Pancreas (tissue), 10 donors: ENCODE results near the gene CYP1B1. TPM values are rescaled to one million over a fixed set of nuclear protein-coding genes. Genes with fewer than 3 reads are reported as not detected.

Source experiments
- ATAC-seq, 4 donors: fragments of 200-7000 bp; cut with Tn5 transposase; one replicate each; pipeline versions ENCODE4 v1.8.0 to v1.9.1; 2020; ENCODE audit warnings: mild to moderate bottlenecking in 4 of 4, moderate library complexity in 4 of 4
- DNase-seq, 6 donors: peaks; one replicate each; pipeline ENCODE4 v3.0.0-alpha.2; 2020
- FAIRE-seq: peaks from 2 replicates; lab custom pipeline; 2012; peaks lifted over from hg19 to GRCh38; lab: Jason Lieb, UNC
- H3K27ac ChIP-seq, 4 donors: fragments of 200-600 bp; sonication (generic); 1 replicate in 3 of 4; 2 replicates in 1 of 4; pipeline versions ENCODE4 v1.5.0 to v1.8.0; 2020
- H3K27me3 ChIP-seq, 4 donors: fragments of 200-600 bp; one replicate each; pipeline ENCODE4 v1.8.0; 2021
- H3K36me3 ChIP-seq, 3 donors: fragments of 200-600 bp; sonication (generic) in 1 of 3; one replicate each; pipeline versions ENCODE4 v1.5.0 to v1.8.0; 2020 to 2021
- H3K4me1 ChIP-seq, 3 donors: fragments of 200-600 bp; one replicate each; pipeline ENCODE4 v1.8.0; 2021
- H3K4me3 ChIP-seq, 4 donors: fragments of 200-600 bp; sonication (generic) in 2 of 4; one replicate each; pipeline versions ENCODE4 v1.5.0 to v1.8.0; 2020 to 2021
- H3K9me3 ChIP-seq, 4 donors: fragments of 200-600 bp; one replicate each; pipeline ENCODE4 v1.8.0; 2021
- WGBS, 2 donors: extraction: QIAGEN DNeasy Blood & Tissue Kit; methylation state at CpG; one replicate each; pipeline ENCODE4 v1.1.7; 2013; 5-methylcytosine and 5-hydroxymethylcytosine counted together
- intact Hi-C, 3 donors: fragments of 100-400 bp; cut with DNase I; formaldehyde crosslinking; loops; one replicate each; pipeline versions ENCODE4 v1.11.1 to v1.14.2; 2022
- polyA plus RNA-seq, 2 donors: library from polyadenylated mRNA; stranded (reverse); fragments of 200-250 nt; gene quantifications; one replicate each; pipeline ENCODE4 v1.2.3, GENCODE V29; 2013
- total RNA-seq, 6 donors: library from RNA; stranded (reverse); fragmentation: NEBNext Ultra II Directional in 4 of 6; extraction: Animal tissue kit (Norgen Biotek cat#: 25700) in 4 of 6; gene quantifications; one replicate each; pipeline versions ENCODE4 v1.2.1 to v1.2.4, GENCODE V29; 2021 to 2023
- TF ChIP-seq, protein P1 (sequence below), 4 donors: fragments of 200-600 bp; sonication (generic) in 3 of 4; IDR thresholded peaks; one replicate each; pipeline versions ENCODE4 v1.5.0 to v1.8.0; 2021; ENCODE audit warnings: antibody characterized with exemption in 4 of 4
- donor health status: healthy with polysubstance abuse.
- donor health status: DM: no; HTN: no; CAD: no; lungs with moderate emphysema.
- donor health status: DM: no; HTN: no; CAD: no.
- donor health status: control.
- donor health status: control.
- donor health status: Bipolar disorder and iron deficiency.
- donor health status: DM: yes; HTN: yes; CAD: no.
- donor health status: DM: no; HTN: no; CAD: no.
- donor health status: DM: no; HTN: no; CAD: no.
- donor health status: DM: yes; HTN: yes; CAD: no.

The CYP1B1 gene
- total and polyA plus RNA-seq, 8 donors: 0.93 to 36.3 (median 3.3) TPM

DNA sequence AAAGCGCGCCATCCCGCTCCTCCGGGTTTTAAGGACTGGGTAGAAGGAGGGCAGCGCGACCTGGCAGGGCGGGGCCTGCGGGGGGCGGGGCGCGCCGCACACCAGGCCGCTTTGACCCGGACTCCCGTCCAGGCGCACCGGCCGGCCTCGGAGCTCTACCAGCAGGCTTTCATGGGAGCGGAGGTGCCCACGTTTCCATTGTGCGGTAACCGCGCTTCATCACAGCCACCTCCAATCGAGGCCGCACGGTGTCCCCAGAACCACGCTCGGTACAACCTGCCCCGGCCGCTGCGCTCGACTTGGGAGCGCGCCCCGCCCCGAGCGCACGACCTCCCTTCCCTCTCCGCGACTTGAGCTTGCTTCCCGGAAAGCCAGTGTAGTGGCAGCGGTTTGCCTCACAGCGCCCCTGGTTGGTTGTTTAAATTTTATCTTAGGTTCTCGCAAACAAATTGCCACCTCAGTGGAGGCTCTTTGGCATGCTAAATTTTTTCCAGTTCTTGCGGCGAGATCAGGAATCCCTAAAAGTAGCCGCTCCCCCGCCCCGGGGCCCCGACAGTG is 280 bp upstream of the CYP1B1 start:
- H3K4me3 ChIP-seq: peak overlapping the region; percentile 29 to 62 (median 38)
- WGBS, 2 donors: 0% methylated on average over 50 to 51 of the region's 51 CpGs
- H3K4me1 ChIP-seq: no peaks in the 10 kb centered on the region
- no peaks in the 10 kb centered on the region for H3K36me3 ChIP-seq
- FAIRE-seq: no peak
- H3K27ac ChIP-seq: peak overlapping the region; percentile 62 to 86 (median 74)
- peak in 5 of 6 donors; percentile 56 to 76 (median 64) for DNase-seq
- ATAC-seq: peak; percentile 82 to 84 (median 84)
- intact Hi-C loops: no loop called here
- no peaks in the 10 kb centered on the region for H3K27me3 ChIP-seq
- H3K9me3 ChIP-seq: no peaks in the 10 kb centered on the region
- TF ChIP-seq, protein P1, sequence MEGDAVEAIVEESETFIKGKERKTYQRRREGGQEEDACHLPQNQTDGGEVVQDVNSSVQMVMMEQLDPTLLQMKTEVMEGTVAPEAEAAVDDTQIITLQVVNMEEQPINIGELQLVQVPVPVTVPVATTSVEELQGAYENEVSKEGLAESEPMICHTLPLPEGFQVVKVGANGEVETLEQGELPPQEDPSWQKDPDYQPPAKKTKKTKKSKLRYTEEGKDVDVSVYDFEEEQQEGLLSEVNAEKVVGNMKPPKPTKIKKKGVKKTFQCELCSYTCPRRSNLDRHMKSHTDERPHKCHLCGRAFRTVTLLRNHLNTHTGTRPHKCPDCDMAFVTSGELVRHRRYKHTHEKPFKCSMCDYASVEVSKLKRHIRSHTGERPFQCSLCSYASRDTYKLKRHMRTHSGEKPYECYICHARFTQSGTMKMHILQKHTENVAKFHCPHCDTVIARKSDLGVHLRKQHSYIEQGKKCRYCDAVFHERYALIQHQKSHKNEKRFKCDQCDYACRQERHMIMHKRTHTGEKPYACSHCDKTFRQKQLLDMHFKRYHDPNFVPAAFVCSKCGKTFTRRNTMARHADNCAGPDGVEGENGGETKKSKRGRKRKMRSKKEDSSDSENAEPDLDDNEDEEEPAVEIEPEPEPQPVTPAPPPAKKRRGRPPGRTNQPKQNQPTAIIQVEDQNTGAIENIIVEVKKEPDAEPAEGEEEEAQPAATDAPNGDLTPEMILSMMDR (IDR thresholded peaks at IDR 0.05): no peak

DNA sequence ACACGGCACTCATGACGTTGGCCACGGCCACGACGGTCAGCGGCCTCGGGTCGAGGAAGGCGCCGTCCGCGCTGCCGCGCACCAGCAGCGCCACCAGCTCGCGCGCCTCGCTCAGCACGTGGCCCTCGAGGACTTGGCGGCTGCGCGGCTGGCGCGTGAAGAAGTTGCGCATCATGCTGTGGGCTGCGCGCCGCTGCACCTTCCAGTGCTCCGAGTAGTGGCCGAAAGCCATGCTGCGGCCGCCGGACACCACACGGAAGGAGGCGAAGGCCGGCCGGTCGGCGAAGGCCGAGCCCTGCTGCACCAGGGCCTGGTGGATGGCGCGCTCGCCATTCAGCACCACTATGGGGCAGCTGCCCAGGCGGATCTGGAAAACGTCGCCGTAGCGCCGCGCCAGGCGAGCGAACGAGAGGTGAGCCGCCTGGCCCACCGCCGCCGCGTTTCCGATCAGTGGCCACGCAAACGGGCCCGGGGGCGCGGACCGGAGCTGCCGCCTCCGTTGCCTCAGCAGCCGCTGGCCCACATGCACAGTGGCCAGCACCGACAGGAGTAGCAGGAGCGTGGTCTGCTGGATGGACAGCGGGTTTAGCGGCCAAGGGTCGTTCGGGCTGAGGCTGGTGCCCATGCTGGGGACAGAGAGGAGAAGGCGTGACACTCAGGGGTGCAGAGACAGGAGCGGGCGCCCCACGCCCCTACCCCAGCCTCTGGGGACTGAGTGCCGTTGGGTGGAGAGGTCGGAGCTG is 1.0 kb downstream of the CYP1B1 start:
- TF ChIP-seq, protein P1 (IDR thresholded peaks at IDR 0.05): no peak
- H3K27ac ChIP-seq: no peak overlapping the region

DNA sequence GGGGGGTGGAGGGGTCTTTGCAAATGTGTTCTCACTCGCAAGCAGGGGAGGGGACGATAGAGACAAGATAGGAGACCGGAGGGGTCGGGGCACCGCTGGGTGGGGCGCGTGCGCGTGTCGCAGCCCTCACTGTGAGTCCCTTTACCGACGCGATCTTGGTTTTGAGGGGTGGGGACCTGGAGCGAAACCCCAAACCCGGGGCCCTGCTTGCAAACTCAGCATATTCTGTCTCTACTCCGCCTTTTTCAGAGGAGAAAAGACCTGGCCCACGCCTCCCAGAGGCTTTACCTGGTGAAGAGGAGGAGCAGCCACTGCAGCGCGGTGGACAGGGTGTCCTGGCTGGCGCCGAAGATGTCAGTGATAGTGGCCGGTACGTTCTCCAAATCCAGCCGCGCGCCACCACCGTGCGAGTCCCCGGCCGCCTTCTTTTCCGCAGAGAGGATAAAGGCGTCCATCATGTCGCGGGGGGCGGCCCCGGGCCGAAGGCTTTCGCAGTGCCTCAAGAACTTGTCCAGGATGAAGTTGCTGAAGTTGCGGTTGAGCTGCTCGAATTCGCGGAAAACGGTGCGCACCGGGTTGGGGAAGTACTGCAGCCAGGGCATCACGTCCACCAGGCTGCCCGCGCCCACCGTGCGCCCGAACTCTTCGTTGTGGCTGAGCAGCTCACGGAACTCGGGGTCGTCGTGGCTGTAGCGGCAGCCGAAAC is 1.7 kb downstream of the CYP1B1 start:
- ATAC-seq (no peak), DNase-seq (peak in 1 of 6 donors; percentile 71), FAIRE-seq (no peak)
- TF ChIP-seq, protein P1 (IDR thresholded peaks at IDR 0.05): no peak
- no peaks in the 10 kb centered on the region for H3K36me3 ChIP-seq
- intact Hi-C loops: no loop called here
- no peaks in the 10 kb centered on the region for H3K9me3 ChIP-seq
- no peaks in the 10 kb centered on the region for H3K4me1 ChIP-seq
- H3K27me3 ChIP-seq: no peaks in the 10 kb centered on the region
- no peak overlapping the region for H3K27ac ChIP-seq
- H3K4me3 ChIP-seq: peak overlapping the region in 1 of 4 donors; percentile 62
- 19 to 25% methylated on average over 50 to 58 of the region's 58 CpGs for WGBS, 2 donors

More for the DNA sequence above, 1.0 kb downstream of the CYP1B1 start:
- intact Hi-C loops: no loop called here
- ATAC-seq: peak in 1 of 4 donors; percentile 8
- Histone ChIP-seq H3K4me1 (no peaks in the 10 kb centered on the region), H3K4me3 (peak overlapping the region in 3 of 4 donors; percentile 36 to 62 (median 39)), H3K27me3 (no peaks in the 10 kb centered on the region), H3K36me3 (no peaks in the 10 kb centered on the region), H3K9me3 (no peaks in the 10 kb centered on the region)
- DNase-seq: peak in 3 of 6 donors; percentile 20 to 74 (median 65)
- 7 to 9% methylated on average over 78 to 82 of the region's 82 CpGs for WGBS, 2 donors
- no peak for FAIRE-seq

DNA sequence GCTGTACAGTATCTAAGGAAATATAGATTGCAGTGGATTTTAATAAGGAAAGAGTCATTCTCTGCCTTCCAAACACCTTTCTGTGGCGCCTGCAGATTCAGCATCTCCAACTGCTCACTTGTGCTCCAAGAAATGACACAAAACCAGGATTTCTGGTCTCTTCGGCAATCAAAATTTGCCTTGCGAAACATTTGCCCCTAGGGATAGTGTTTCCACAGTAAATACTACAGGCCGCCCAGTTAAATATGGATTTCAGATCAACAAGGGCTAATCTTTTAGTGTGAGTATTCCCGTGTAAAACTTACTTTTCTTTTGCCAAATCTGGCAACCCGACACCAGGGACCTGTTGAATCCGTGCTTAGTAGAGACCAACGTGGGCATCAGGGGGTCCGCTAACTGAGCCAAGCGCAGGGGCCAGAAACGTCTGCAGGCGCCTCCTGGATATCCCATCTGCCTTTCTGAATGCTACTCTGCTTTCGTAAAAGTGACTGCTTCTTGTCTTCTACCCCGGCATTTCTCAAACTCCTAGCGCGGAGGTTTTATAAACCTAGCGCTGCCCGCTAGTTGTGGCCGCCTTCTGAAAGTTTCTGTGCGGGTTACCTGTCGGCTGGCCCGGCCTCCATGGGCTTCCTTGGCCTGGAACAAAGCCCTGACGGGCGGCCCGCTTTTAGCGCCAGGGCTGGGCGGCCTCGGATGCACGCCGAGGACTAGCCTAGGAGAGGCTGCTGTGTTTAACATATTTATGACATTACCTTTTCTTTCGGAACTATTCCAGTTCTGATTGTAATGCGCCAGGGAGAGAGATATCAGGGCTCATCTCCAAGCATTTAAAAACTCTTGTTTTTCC is 2.5 kb downstream of the CYP1B1 start:
- H3K27me3 ChIP-seq: no peaks in the 10 kb centered on the region
- no peaks in the 10 kb centered on the region for H3K4me1 ChIP-seq
- intact Hi-C loops: no loop called here

More for the DNA sequence above, 2.5 kb downstream of the CYP1B1 start:
- no peak for ATAC-seq
- FAIRE-seq: no peak
- Histone ChIP-seq H3K36me3 (no peaks in the 10 kb centered on the region), H3K9me3 (no peaks in the 10 kb centered on the region), H3K27ac (no peak overlapping the region), H3K4me3 (peak overlapping the region in 1 of 4 donors; percentile 62)
- no peak for DNase-seq
- 54 to 55% methylated on average over 32 of the region's 32 CpGs for WGBS, 2 donors
- TF ChIP-seq, protein P1 (IDR thresholded peaks at IDR 0.05): no peak
